Trophoblast cell (in vitro differentiated cells and primary cell): ENCODE measurements around the gene PCDHB5.
A peak's percentile ranks its signal among the peaks of the same experiment; 100 is the strongest.
"Not testable (repeated sequence)": the region's sequence is repeated elsewhere in the genome, so short reads cannot be mapped to it uniquely, and the experiment has no call there.

Experiments used
- DNase-seq, 2 donors: peaks; one replicate each; pipeline ENCODE4 v3.0.0-alpha.2; 2016
- H2AFZ ChIP-seq: 2 replicates; pipeline ENCODE4 v1.6.1; 2013; ENCODE audit warnings: low read length, moderate library complexity, mild to moderate bottlenecking; ENCODE audit not compliant: insufficient read depth, poor library complexity
- H2AK5ac ChIP-seq: 2 replicates; pipeline ENCODE4 v1.6.1; 2013; ENCODE audit warnings: mild to moderate bottlenecking, low read length
- H2BK120ac ChIP-seq: 2 replicates; pipeline ENCODE4 v1.6.1; 2013; ENCODE audit warnings: low read length, mild to moderate bottlenecking, moderate library complexity; ENCODE audit not compliant: insufficient read depth, poor library complexity
- H2BK12ac ChIP-seq: 2 replicates; pipeline ENCODE4 v1.6.1; 2013; ENCODE audit warnings: mild to moderate bottlenecking, low read length, moderate library complexity
- H2BK5ac ChIP-seq: 2 replicates; pipeline ENCODE4 v1.6.1; 2013; ENCODE audit warnings: low read length, low read depth, moderate library complexity, mild to moderate bottlenecking; ENCODE audit not compliant: poor library complexity
- H3K14ac ChIP-seq: 2 replicates; pipeline ENCODE4 v1.6.1; 2013; ENCODE audit warnings: mild to moderate bottlenecking, low read length
- H3K18ac ChIP-seq: 2 replicates; pipeline ENCODE4 v1.6.1; 2013; ENCODE audit warnings: mild to moderate bottlenecking, low read length
- H3K23ac ChIP-seq: 2 replicates; pipeline ENCODE4 v1.6.1; 2013; ENCODE audit warnings: low read length
- H3K27ac ChIP-seq: 2 replicates; pipeline ENCODE4 v1.5.1; 2013; ENCODE audit warnings: low read depth, mild to moderate bottlenecking, inconsistent platforms, low read length, moderate library complexity
- H3K27me3 ChIP-seq: 2 replicates; pipeline ENCODE4 v1.6.1; 2013; ENCODE audit warnings: inconsistent platforms, mild to moderate bottlenecking, low read length, moderate library complexity; ENCODE audit not compliant: insufficient read depth
- H3K36me3 ChIP-seq, 2 experiments: 1 replicate in 1 of 2; 2 replicates in 1 of 2; pipeline ENCODE4 v1.6.1; 2013; ENCODE audit warnings: low read length in 2 of 2, mild to moderate bottlenecking in 2 of 2, moderate library complexity in 1 of 2; ENCODE audit not compliant: insufficient read depth in 2 of 2, control insufficient read depth in 1 of 2
- H3K4ac ChIP-seq: 2 replicates; pipeline ENCODE4 v1.6.1; 2013; ENCODE audit warnings: low read depth, mild to moderate bottlenecking, low read length, moderate library complexity
- H3K4me1 ChIP-seq, 2 experiments: 1 replicate in 1 of 2; 2 replicates in 1 of 2; pipeline ENCODE4 v1.6.1; 2013; ENCODE audit warnings: low read length in 2 of 2, mild to moderate bottlenecking in 2 of 2, moderate library complexity in 1 of 2; ENCODE audit not compliant: insufficient read depth in 2 of 2, control insufficient read depth in 1 of 2
- H3K4me2 ChIP-seq: 2 replicates; pipeline ENCODE4 v1.6.1; 2013; ENCODE audit warnings: inconsistent platforms, mild to moderate bottlenecking, low read length, moderate library complexity
- H3K4me3 ChIP-seq: 2 replicates; pipeline ENCODE4 v1.5.1; 2013; ENCODE audit warnings: mild to moderate bottlenecking, low read depth, low read length, inconsistent platforms
- H3K79me1 ChIP-seq: one replicate; pipeline ENCODE4 v1.6.1; 2013; ENCODE audit warnings: low read length
- H3K79me2 ChIP-seq: 2 replicates; pipeline ENCODE4 v1.6.1; 2013; ENCODE audit warnings: low read length, mild to moderate bottlenecking; ENCODE audit not compliant: control insufficient read depth, insufficient read depth, poor library complexity
- H3K9ac ChIP-seq: 2 replicates; pipeline ENCODE4 v1.6.1; 2013; ENCODE audit warnings: mild to moderate bottlenecking, low read length
- H3K9me3 ChIP-seq: 2 replicates; pipeline ENCODE4 v1.6.1; 2013; ENCODE audit warnings: low read depth, mild to moderate bottlenecking, control low read depth, inconsistent platforms, low read length; ENCODE audit not compliant: insufficient read depth
- H4K12ac ChIP-seq: 2 replicates; pipeline ENCODE4 v1.6.1; 2013; ENCODE audit warnings: low read depth, mild to moderate bottlenecking, low read length, moderate library complexity
- H4K8ac ChIP-seq: 2 replicates; pipeline ENCODE4 v1.6.1; 2013; ENCODE audit warnings: low read depth, mild to moderate bottlenecking, low read length, moderate library complexity
- H4K91ac ChIP-seq: one replicate; pipeline ENCODE4 v1.6.1; 2013; ENCODE audit warnings: low read depth, mild to moderate bottlenecking, low read length, moderate library complexity
- WGBS: extraction: QIAGEN DNeasy Blood & Tissue Kit; methylation state at CpG from one replicate; pipeline ENCODE4 v1.1.7; 2013; ENCODE audit warnings: missing lambda C conversion rate; ENCODE audit not compliant: insufficient read length, insufficient coverage; ENCODE audit errors: extremely low coverage; 5-methylcytosine and 5-hydroxymethylcytosine counted together

PCDHB5 gene

DNA sequence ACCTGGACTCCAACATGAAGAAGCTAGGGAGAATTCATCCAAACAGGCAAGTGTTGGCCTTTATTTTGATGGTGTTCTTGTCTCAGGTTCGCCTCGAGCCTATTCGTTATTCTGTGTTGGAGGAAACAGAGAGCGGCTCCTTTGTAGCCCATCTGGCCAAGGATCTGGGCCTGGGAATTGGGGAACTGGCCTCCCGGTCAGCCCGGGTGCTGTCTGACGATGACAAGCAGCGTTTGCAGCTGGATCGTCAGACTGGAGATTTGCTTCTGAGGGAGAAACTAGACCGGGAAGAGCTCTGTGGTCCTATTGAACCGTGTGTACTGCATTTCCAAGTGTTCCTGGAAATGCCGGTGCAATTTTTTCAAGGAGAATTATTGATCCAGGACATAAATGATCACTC, 13.0 kb upstream of the PCDHB5 start:
- Histone ChIP-seq H2BK5ac (no peak overlapping the region), H2AK5ac (no peak overlapping the region), H4K91ac (no peak overlapping the region), H3K27me3 (no peaks in the 10 kb centered on the region), H3K79me2 (no peaks in the 10 kb centered on the region), H3K9me3 (peaks cover 3% of the 10 kb centered on the region), H2AFZ (no peak overlapping the region), H3K4me1 (no peaks in the 10 kb centered on the region), H3K18ac (no peak overlapping the region), H3K9ac (no peak overlapping the region), H2BK120ac (no peak overlapping the region), H4K8ac (no peak overlapping the region), H3K79me1 (no peaks in the 10 kb centered on the region), H4K12ac (no peak overlapping the region), H3K36me3 (peaks cover 0 to 3% of the 10 kb centered on the region in 2 experiments), H3K4ac (no peak overlapping the region), H3K23ac (no peak overlapping the region), H2BK12ac (no peak overlapping the region), H3K4me3 (no peak overlapping the region), H3K27ac (no peak overlapping the region), H3K14ac (no peak overlapping the region), H3K4me2 (no peak overlapping the region)
- no peak for DNase-seq
- no CpG with 5 or more reads among the region's 12 CpGs for WGBS

DNA sequence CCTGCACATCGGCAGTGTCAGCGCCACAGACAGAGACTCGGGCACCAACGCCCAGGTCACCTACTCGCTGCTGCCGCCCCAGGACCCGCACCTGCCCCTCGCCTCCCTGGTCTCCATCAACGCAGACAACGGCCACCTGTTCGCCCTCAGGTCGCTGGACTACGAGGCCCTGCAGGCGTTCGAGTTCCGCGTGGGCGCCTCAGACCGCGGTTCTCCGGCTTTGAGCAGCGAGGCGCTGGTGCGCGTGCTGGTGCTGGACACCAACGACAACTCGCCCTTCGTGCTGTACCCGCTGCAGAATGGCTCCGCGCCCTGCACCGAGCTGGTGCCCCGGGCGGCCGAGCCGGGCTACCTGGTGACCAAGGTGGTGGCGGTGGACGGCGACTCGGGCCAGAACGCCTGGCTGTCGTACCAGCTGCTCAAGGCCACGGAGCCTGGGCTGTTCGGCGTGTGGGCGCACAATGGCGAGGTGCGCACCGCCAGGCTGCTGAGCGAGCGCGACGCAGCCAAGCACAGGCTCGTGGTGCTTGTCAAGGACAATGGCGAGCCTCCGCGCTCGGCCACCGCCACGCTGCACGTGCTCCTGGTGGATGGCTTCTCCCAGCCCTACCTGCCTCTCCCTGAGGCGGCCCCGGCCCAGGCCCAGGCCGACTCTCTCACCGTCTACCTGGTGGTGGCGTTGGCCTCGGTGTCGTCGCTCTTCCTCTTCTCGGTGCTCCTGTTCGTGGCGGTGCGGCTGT, 11.4 kb upstream of the PCDHB5 start:
- H3K27me3 ChIP-seq, H3K79me2 ChIP-seq, H3K79me1 ChIP-seq, H2AK5ac ChIP-seq, H3K36me3 ChIP-seq, H2AFZ ChIP-seq, H3K9ac ChIP-seq, H2BK120ac ChIP-seq, H4K8ac ChIP-seq, H4K91ac ChIP-seq, H3K4ac ChIP-seq, H3K4me3 ChIP-seq, H2BK5ac ChIP-seq, H4K12ac ChIP-seq, H3K4me1 ChIP-seq, DNase-seq, H3K4me2 ChIP-seq, H3K27ac ChIP-seq, H3K9me3 ChIP-seq, H3K23ac ChIP-seq, H2BK12ac ChIP-seq, H3K14ac ChIP-seq, H3K18ac ChIP-seq: not testable (repeated sequence)
- no CpG with 5 or more reads among the region's 73 CpGs for WGBS

GRCh38 chr5:141127305-141127704, 7.7 kb upstream of the PCDHB5 start:
- no peaks in the 10 kb centered on the region for H3K4me1 ChIP-seq
- H4K91ac ChIP-seq = no peak overlapping the region
- no peak overlapping the region for H3K23ac ChIP-seq
- no peak for DNase-seq
- H3K4me3 ChIP-seq = no peak overlapping the region
- H3K4me2 ChIP-seq = no peak overlapping the region
- H3K9me3 ChIP-seq = peaks cover 2% of the 10 kb centered on the region
- H2BK12ac ChIP-seq = no peak overlapping the region
- H3K18ac ChIP-seq = no peak overlapping the region
- H2AK5ac ChIP-seq = no peak overlapping the region
- no peaks in the 10 kb centered on the region for H3K79me1 ChIP-seq
- H4K8ac ChIP-seq = no peak overlapping the region
- H3K79me2 ChIP-seq = no peaks in the 10 kb centered on the region
- H3K14ac ChIP-seq = no peak overlapping the region
- H3K4ac ChIP-seq = no peak overlapping the region
- no peak overlapping the region for H3K27ac ChIP-seq
- H3K27me3 ChIP-seq = no peaks in the 10 kb centered on the region
- no peak overlapping the region for H3K9ac ChIP-seq
- no peak overlapping the region for H4K12ac ChIP-seq
- no peak overlapping the region for H2BK120ac ChIP-seq
- WGBS = no CpG with 5 or more reads among the region's 1 CpG
- H2AFZ ChIP-seq = no peak overlapping the region
- H2BK5ac ChIP-seq = no peak overlapping the region
- H3K36me3 ChIP-seq = peaks cover 0 to 1% of the 10 kb centered on the region in 2 experiments

DNA sequence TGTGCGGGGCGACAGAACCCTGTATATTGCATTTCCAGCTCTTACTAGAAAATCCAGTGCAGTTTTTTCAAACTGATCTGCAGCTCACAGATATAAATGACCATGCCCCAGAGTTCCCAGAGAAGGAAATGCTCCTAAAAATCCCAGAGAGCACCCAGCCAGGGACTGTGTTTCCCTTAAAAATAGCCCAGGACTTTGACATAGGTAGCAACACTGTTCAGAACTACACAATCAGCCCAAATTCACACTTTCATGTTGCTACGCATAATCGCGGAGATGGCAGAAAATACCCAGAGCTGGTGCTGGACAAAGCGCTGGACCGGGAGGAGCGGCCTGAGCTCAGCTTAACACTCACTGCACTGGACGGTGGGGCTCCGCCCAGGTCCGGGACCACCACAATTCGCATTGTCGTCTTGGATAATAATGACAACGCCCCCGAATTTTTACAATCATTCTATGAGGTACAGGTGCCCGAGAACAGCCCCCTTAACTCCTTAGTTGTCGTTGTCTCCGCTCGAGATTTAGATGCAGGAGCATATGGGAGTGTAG, 786 bp downstream of the PCDHB5 start:
- H3K18ac ChIP-seq = no peak overlapping the region
- H4K91ac ChIP-seq = no peak overlapping the region
- H4K8ac ChIP-seq = no peak overlapping the region
- H3K9ac ChIP-seq = no peak overlapping the region
- H3K9me3 ChIP-seq = no peaks in the 10 kb centered on the region
- no peak overlapping the region for H4K12ac ChIP-seq
- H3K4me3 ChIP-seq = no peak overlapping the region
- DNase-seq = no peak
- no peak overlapping the region for H2BK5ac ChIP-seq
- no peaks in the 10 kb centered on the region for H3K79me2 ChIP-seq
- H3K27me3 ChIP-seq = no peaks in the 10 kb centered on the region
- H3K23ac ChIP-seq = no peak overlapping the region
- H3K4me2 ChIP-seq = peak overlapping the region; percentile 40
- no peak overlapping the region for H2BK12ac ChIP-seq
- no peaks in the 10 kb centered on the region for H3K79me1 ChIP-seq
- H2BK120ac ChIP-seq = no peak overlapping the region
- H3K14ac ChIP-seq = no peak overlapping the region
- H2AFZ ChIP-seq = no peak overlapping the region
- peaks cover 0 to 1% of the 10 kb centered on the region in 2 experiments for H3K36me3 ChIP-seq
- H2AK5ac ChIP-seq = no peak overlapping the region
- H3K27ac ChIP-seq = no peak overlapping the region
- no CpG with 5 or more reads among the region's 19 CpGs for WGBS
- no peaks in the 10 kb centered on the region for H3K4me1 ChIP-seq
- H3K4ac ChIP-seq = no peak overlapping the region
